Osteoblast (primary cell): ENCODE results near the gene CACNA1D. TPM values are rescaled to one million over a fixed set of nuclear protein-coding genes. Genes with fewer than 3 reads are reported as not detected.

Experiments
- DNase-seq: peaks from one replicate; pipeline ENCODE4 v3.0.0; 2011; ENCODE audit warnings: low spot score, mixed read lengths; ENCODE audit not compliant: insufficient read length; ENCODE audit errors: missing footprints
- H2AFZ ChIP-seq: 2 replicates; pipeline ENCODE4 v1.6.0; 2011; ENCODE audit warnings: mild to moderate bottlenecking, low read length
- H3K27ac ChIP-seq: 2 replicates; pipeline ENCODE4 v1.5.1; 2011; ENCODE audit warnings: mild to moderate bottlenecking, low read depth, low read length, moderate library complexity
- H3K27me3 ChIP-seq: 2 replicates; pipeline ENCODE4 v1.6.0; 2012; ENCODE audit warnings: mild to moderate bottlenecking, control low read depth, inconsistent platforms, low read length, moderate library complexity; ENCODE audit not compliant: insufficient read depth
- H3K36me3 ChIP-seq: 2 replicates; pipeline ENCODE4 v1.5.1; 2011; ENCODE audit warnings: mild to moderate bottlenecking, low read length, control low read depth, moderate library complexity; ENCODE audit not compliant: insufficient read depth
- H3K4me1 ChIP-seq: 2 replicates; pipeline ENCODE4 v1.5.1; 2011; ENCODE audit warnings: mild to moderate bottlenecking, low read length, control low read depth, moderate library complexity; ENCODE audit not compliant: insufficient read depth
- H3K4me2 ChIP-seq: 2 replicates; pipeline ENCODE4 v1.6.0; 2011; ENCODE audit warnings: mild to moderate bottlenecking, low read length; ENCODE audit not compliant: insufficient read depth
- H3K4me3 ChIP-seq: fragments of 200-600 bp; sonication (generic); 3 replicates; pipeline ENCODE4 v1.5.1; 2012; ENCODE audit warnings: mild to moderate bottlenecking, low read length, inconsistent platforms; ENCODE audit not compliant: insufficient read depth
- H3K79me2 ChIP-seq: 2 replicates; pipeline ENCODE4 v1.6.0; 2012; ENCODE audit warnings: mild to moderate bottlenecking, low read length, control low read depth, inconsistent platforms; ENCODE audit not compliant: insufficient read depth
- H3K9me3 ChIP-seq: 2 replicates; pipeline ENCODE4 v1.5.1; 2011; ENCODE audit warnings: low read depth, low read length, control low read depth
- H4K20me1 ChIP-seq: 2 replicates; pipeline ENCODE4 v1.6.0; 2012; ENCODE audit warnings: mild to moderate bottlenecking, low read length, control low read depth; ENCODE audit not compliant: insufficient read depth
- total RNA-seq: library from RNA; depleted of rRNA; stranded (reverse); fragments of >200 nt; gene quantifications from 2 replicates; pipeline ENCODE4 v1.2.3, GENCODE V29; 2012
- TF ChIP-seq, protein P1 (sequence below): IDR thresholded peaks from 2 replicates; pipeline ENCODE4 v1.5.1; 2011; ENCODE audit warnings: mild to moderate bottlenecking, low read depth, low read length, moderate library complexity; ENCODE audit errors: extremely low read depth

The CACNA1D gene
- total RNA-seq, 1 donor, result under 0.01 TPM

DNA sequence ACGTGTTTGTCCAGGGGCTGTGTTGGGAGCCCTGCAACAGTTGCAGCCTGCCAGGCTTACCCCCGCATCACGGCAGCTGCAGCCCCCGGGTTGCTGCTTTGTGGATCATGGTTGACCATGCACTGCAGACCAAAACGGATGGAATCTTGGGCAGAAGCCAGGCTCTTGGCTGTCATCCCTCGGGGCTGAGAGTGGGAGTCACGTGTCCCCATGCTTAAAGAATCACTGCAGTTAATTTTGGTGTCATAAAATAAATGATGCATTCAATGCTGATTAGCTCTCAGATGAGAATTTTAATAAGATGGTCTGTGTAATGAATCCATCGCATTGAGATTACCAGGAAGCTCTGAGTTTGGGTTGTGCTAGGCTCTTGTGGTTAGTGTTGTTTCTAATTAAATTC, 236.2 kb downstream of the CACNA1D start:
- DNase-seq, result peak; percentile 88

GRCh38 chr3:53731934-53732624, 237.7 kb downstream of the CACNA1D start:
- no peaks in the 10 kb centered on the region for H3K79me2 ChIP-seq
- no peaks in the 10 kb centered on the region for H3K4me1 ChIP-seq
- no peak overlapping the region for H3K27ac ChIP-seq
- H3K9me3 ChIP-seq, result no peaks in the 10 kb centered on the region
- DNase-seq, result no peak
- TF ChIP-seq, protein P1, sequence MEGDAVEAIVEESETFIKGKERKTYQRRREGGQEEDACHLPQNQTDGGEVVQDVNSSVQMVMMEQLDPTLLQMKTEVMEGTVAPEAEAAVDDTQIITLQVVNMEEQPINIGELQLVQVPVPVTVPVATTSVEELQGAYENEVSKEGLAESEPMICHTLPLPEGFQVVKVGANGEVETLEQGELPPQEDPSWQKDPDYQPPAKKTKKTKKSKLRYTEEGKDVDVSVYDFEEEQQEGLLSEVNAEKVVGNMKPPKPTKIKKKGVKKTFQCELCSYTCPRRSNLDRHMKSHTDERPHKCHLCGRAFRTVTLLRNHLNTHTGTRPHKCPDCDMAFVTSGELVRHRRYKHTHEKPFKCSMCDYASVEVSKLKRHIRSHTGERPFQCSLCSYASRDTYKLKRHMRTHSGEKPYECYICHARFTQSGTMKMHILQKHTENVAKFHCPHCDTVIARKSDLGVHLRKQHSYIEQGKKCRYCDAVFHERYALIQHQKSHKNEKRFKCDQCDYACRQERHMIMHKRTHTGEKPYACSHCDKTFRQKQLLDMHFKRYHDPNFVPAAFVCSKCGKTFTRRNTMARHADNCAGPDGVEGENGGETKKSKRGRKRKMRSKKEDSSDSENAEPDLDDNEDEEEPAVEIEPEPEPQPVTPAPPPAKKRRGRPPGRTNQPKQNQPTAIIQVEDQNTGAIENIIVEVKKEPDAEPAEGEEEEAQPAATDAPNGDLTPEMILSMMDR, result no peak
- no peak overlapping the region for H3K4me2 ChIP-seq
- H3K36me3 ChIP-seq, result no peaks in the 10 kb centered on the region
- peaks cover 2% of the 10 kb centered on the region for H3K27me3 ChIP-seq
- no peak overlapping the region for H2AFZ ChIP-seq
- no peaks in the 10 kb centered on the region for H4K20me1 ChIP-seq
- H3K4me3 ChIP-seq, result no peak overlapping the region

More for the DNA sequence above, 236.2 kb downstream of the CACNA1D start:
- H3K27me3 ChIP-seq, result peaks cover 2% of the 10 kb centered on the region
- H3K27ac ChIP-seq, result no peak overlapping the region
- H3K36me3 ChIP-seq, result no peaks in the 10 kb centered on the region
- no peak overlapping the region for H2AFZ ChIP-seq
- TF ChIP-seq, protein P1, result no peak
- no peaks in the 10 kb centered on the region for H3K9me3 ChIP-seq
- H3K4me1 ChIP-seq, result no peaks in the 10 kb centered on the region
- no peaks in the 10 kb centered on the region for H4K20me1 ChIP-seq
- H3K4me2 ChIP-seq, result no peak overlapping the region
- no peak overlapping the region for H3K4me3 ChIP-seq
- no peaks in the 10 kb centered on the region for H3K79me2 ChIP-seq

GRCh38 chr3:53733446-53733845, 239.0 kb downstream of the CACNA1D start:
- H3K27ac ChIP-seq, result no peak overlapping the region
- H4K20me1 ChIP-seq, result no peaks in the 10 kb centered on the region
- H2AFZ ChIP-seq, result no peak overlapping the region
- H3K36me3 ChIP-seq, result no peaks in the 10 kb centered on the region
- no peaks in the 10 kb centered on the region for H3K79me2 ChIP-seq
- TF ChIP-seq, protein P1, result no peak
- peaks cover 2% of the 10 kb centered on the region for H3K27me3 ChIP-seq
- H3K4me1 ChIP-seq, result no peaks in the 10 kb centered on the region
- no peak overlapping the region for H3K4me3 ChIP-seq
- DNase-seq, result no peak
- H3K4me2 ChIP-seq, result no peak overlapping the region
- H3K9me3 ChIP-seq, result no peaks in the 10 kb centered on the region

DNA sequence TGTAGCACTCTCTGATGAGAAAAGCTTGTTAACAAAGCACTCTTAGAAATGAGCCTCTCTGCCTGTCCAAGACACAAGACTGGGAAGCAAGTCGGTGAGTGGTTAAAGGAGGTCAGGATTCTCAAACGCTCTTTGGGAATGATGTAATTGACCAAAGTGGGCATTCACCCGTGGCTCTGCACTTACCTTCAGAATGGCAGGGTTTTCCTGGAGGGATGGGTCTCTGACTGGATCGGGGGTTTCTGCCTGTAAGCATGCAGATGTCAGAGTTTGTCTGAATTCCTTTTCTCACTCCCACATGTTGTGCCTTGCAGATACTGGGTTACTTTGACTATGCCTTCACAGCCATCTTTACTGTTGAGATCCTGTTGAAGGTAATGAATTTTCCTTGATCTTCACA, 245.6 kb downstream of the CACNA1D start:
- Histone ChIP-seq H2AFZ (no peak overlapping the region), H3K4me2 (no peak overlapping the region), H3K4me3 (no peak overlapping the region), H3K27me3 (peaks cover 15% of the 10 kb centered on the region), H3K79me2 (no peaks in the 10 kb centered on the region), H3K4me1 (no peaks in the 10 kb centered on the region), H3K36me3 (no peaks in the 10 kb centered on the region), H3K27ac (no peak overlapping the region), H4K20me1 (no peaks in the 10 kb centered on the region), H3K9me3 (no peaks in the 10 kb centered on the region)
- no peak for DNase-seq
- TF ChIP-seq, protein P1, result no peak
